ENCODE results near the gene ZFPM1. TPM values are rescaled to one million over a fixed set of nuclear protein-coding genes. Genes with fewer than 3 reads are reported as not detected.

Gene ZFPM1
- total RNA-seq, 1 donor from 2014 or later = 35.0 TPM

DNA sequence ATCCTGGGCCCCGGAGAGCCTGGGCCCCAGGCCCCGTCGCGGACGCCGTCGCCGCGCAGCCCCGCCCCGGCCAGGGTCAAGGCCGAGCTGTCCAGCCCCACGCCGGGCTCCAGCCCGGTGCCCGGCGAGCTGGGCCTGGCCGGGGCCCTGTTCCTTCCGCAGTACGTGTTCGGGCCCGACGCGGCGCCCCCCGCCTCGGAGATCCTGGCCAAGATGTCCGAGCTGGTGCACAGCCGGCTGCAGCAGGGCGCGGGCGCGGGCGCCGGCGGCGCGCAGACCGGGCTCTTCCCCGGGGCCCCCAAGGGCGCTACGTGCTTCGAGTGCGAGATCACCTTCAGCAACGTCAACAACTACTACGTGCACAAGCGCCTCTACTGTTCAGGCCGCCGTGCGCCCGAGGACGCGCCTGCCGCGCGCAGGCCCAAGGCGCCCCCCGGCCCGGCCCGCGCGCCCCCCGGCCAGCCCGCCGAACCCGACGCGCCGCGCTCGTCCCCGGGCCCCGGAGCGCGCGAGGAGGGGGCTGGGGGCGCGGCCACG is 80.4 kb downstream of the ZFPM1 start:
- no peak for DNase-seq
- CTCF ChIA-PET = no interaction called here

DNA sequence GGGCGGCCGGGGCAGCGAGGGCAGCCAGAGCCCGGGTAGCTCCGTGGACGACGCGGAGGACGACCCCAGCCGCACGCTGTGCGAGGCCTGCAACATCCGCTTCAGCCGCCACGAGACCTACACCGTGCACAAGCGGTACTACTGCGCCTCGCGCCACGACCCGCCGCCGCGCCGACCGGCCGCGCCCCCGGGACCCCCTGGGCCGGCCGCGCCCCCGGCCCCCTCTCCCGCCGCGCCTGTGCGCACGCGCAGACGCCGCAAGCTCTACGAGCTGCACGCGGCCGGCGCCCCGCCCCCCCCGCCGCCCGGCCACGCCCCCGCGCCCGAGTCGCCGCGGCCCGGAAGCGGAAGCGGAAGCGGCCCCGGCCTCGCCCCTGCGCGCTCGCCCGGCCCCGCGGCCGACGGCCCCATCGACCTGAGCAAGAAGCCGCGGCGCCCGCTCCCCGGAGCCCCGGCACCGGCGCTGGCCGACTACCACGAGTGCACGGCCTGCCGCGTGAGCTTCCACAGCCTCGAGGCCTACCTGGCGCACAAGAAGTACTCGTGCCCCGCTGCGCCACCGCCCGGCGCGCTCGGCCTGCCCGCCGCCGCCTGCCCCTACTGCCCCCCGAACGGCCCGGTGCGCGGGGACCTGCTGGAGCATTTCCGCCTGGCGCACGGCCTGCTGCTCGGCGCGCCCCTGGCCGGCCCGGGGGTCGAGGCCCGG is 81.0 kb downstream of the ZFPM1 start:
- ChIA-PET POLR2A (interaction anchor here (0.6 to 1.2 kb wide), 5 partner anchors 29 to 82 kb away, joined by 3 to 4 read pairs (median 3); partner anchors contain the start of gene ZC3H18), CTCF (no interaction called here)
- Mint-ChIP-seq H3K4me1 (peaks cover 12% of the 10 kb centered on the region), H3K9me3 (no peaks in the 10 kb centered on the region), H3K4me3 (no peak overlapping the region), H3K36me3 (ENCODE audit: low read depth) (peaks cover 4% of the 10 kb centered on the region), H3K27me3 (no peaks in the 10 kb centered on the region), H3K27ac (no peak overlapping the region)
- intact Hi-C loops (cut with micrococcal nuclease) = loop anchor here (1.0 kb wide), 1 partner anchor 583 kb away; the partner anchor contains the start of gene BANP
- TF ChIP-seq, protein P1, sequence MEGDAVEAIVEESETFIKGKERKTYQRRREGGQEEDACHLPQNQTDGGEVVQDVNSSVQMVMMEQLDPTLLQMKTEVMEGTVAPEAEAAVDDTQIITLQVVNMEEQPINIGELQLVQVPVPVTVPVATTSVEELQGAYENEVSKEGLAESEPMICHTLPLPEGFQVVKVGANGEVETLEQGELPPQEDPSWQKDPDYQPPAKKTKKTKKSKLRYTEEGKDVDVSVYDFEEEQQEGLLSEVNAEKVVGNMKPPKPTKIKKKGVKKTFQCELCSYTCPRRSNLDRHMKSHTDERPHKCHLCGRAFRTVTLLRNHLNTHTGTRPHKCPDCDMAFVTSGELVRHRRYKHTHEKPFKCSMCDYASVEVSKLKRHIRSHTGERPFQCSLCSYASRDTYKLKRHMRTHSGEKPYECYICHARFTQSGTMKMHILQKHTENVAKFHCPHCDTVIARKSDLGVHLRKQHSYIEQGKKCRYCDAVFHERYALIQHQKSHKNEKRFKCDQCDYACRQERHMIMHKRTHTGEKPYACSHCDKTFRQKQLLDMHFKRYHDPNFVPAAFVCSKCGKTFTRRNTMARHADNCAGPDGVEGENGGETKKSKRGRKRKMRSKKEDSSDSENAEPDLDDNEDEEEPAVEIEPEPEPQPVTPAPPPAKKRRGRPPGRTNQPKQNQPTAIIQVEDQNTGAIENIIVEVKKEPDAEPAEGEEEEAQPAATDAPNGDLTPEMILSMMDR (IDR thresholded peaks at IDR 0.05) = no peak
- DNase-seq = peak; percentile 85
- peak; percentile 80 for ATAC-seq (ENCODE audit: low read depth)

More for the DNA sequence above, 80.4 kb downstream of the ZFPM1 start:
- POLR2A ChIA-PET = interaction anchor here (0.6 to 1.2 kb wide), 3 partner anchors 29 to 81 kb away, joined by 3 read pairs; no protein-coding TSS in a partner anchor
- no peak overlapping the region for H3K4me3 Mint-ChIP-seq
- H3K9me3 Mint-ChIP-seq = no peaks in the 10 kb centered on the region
- H3K4me1 Mint-ChIP-seq = peaks cover 12% of the 10 kb centered on the region
- ATAC-seq (ENCODE audit: low read depth) = no peak
- intact Hi-C loops (cut with micrococcal nuclease) = no loop called here
- no peaks in the 10 kb centered on the region for H3K27me3 Mint-ChIP-seq
- TF ChIP-seq, protein P1 (IDR thresholded peaks at IDR 0.05) = no peak
- peaks cover 7% of the 10 kb centered on the region for H3K36me3 Mint-ChIP-seq (ENCODE audit: low read depth)
- no peak overlapping the region for H3K27ac Mint-ChIP-seq

DNA sequence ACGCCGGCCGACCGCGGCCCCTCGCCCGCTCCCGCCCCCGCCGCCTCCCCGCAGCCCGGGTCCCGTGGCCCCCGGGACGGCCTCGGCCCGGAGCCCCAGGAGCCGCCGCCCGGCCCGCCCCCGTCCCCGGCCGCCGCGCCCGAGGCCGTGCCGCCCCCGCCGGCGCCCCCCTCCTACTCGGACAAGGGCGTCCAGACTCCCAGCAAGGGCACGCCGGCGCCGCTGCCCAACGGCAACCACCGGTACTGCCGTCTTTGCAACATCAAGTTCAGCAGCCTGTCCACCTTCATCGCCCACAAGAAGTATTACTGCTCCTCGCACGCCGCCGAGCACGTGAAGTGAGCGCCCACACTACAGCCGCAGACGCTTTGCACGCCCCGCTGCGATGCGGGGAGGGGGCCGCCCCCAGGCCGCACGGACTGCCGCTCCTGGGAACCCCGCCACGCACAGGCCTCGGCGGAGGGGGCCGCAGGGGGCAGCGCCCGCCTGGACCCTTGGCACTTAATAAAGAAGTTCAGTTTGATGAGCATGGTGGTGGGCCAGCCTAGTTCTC is 81.6 kb downstream of the ZFPM1 start:
- intact Hi-C loops (cut with micrococcal nuclease) = loop anchor here (1.0 kb wide), 1 partner anchor 583 kb away; the partner anchor contains the start of gene BANP
- peak; percentile 43 for DNase-seq
- TF ChIP-seq, protein P1 (IDR thresholded peaks at IDR 0.05) = no peak
- ATAC-seq (ENCODE audit: low read depth) = peak; percentile 18
- Mint-ChIP-seq H3K4me3 (peak overlapping the region; percentile 76), H3K27me3 (peaks cover under 1% of the 10 kb centered on the region), H3K36me3 (ENCODE audit: low read depth) (no peaks in the 10 kb centered on the region), H3K27ac (no peak overlapping the region), H3K9me3 (no peaks in the 10 kb centered on the region), H3K4me1 (peaks cover 12% of the 10 kb centered on the region)
- ChIA-PET CTCF (no interaction called here), POLR2A (interaction anchor here (0.6 to 1.2 kb wide), 3 partner anchors 36 to 82 kb away, joined by 3 to 4 read pairs (median 3); partner anchors contain the start of gene ZC3H18)

DNA sequence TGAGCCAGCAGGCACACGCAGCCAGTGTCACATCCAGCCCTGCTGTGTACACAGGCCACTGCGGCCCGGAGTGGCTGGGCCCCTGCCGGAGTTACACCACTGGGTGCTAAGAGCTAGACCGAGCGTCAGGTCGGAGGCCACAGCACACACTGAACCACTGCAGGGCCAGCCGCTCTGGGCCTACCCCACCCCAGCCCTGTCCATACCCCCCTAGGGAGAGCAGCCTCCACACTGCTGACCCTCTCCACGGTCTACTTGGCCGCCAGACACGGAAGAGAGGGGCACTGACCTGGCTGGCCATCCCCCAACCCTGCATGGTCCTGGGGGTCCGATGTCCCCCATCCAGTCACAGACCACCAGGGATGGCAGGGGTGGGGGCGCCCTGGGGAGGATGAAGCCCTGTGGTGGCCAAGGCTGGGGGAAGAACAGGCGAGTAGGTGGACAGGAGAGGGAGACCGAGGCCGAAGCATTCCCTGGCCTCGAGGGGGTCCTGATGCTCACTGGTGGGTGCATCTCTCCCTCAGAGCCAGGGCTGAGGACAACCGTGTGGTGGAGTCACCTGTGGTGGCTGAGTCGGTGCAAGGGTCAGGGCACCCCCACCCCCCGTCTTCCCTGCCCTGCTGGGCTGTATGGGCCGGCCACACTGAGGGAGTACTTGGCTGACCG is 82.2 kb downstream of the ZFPM1 start:
- peak overlapping the region; percentile 63 for H3K4me3 Mint-ChIP-seq
- POLR2A ChIA-PET = interaction anchor here (0.6 to 1.2 kb wide), 3 partner anchors 78 to 624 kb away, joined by 3 to 4 read pairs (median 3); no protein-coding TSS in a partner anchor
- H3K4me1 Mint-ChIP-seq = peaks cover 12% of the 10 kb centered on the region
- H3K27ac Mint-ChIP-seq = peak overlapping the region; percentile 41
- CTCF ChIA-PET = no interaction called here
- DNase-seq (no peak), ATAC-seq (ENCODE audit: low read depth) (no peak)
- no peaks in the 10 kb centered on the region for H3K9me3 Mint-ChIP-seq
- intact Hi-C loops (cut with micrococcal nuclease) = no loop called here
- H3K36me3 Mint-ChIP-seq (ENCODE audit: low read depth) = no peaks in the 10 kb centered on the region
- H3K27me3 Mint-ChIP-seq = peaks cover 4% of the 10 kb centered on the region
- TF ChIP-seq, protein P1 (IDR thresholded peaks at IDR 0.05) = no peak
